ENCODE data around the gene PARS2.
"Not testable (repeated sequence)": the region's sequence is repeated elsewhere in the genome, so short reads cannot be mapped to it uniquely, and the experiment has no call there.

PARS2 gene

GRCh38 chr1:54800041-54800898, 35.9 kb upstream of the PARS2 start:
- DNase-seq (ENCODE audit: low spot score): no peak

GRCh38 chr1:54798769-54799641, 34.7 kb upstream of the PARS2 start:
- no peak for DNase-seq (ENCODE audit: low spot score)

- DNase-seq (ENCODE audit: low spot score): no peak
These were observed 33.9 kb upstream of the PARS2 start for GRCh38 chr1:54798206-54798605.

GRCh38 chr1:54796902-54797301, 32.6 kb upstream of the PARS2 start:
- DNase-seq (ENCODE audit: low spot score): no peak

- DNase-seq (ENCODE audit: low spot score): no peak
These were observed 31.6 kb upstream of the PARS2 start for GRCh38 chr1:54795841-54796468.

- no peak for DNase-seq (ENCODE audit: low spot score)
These were observed 31.0 kb upstream of the PARS2 start for GRCh38 chr1:54795356-54795665.

GRCh38 chr1:54794451-54795355, 30.4 kb upstream of the PARS2 start:
- peak; percentile 49 for DNase-seq (ENCODE audit: low spot score)

- DNase-seq (ENCODE audit: low spot score): no peak
These were observed 28.5 kb upstream of the PARS2 start for GRCh38 chr1:54792686-54793282.

GRCh38 chr1:54791880-54792522, 27.7 kb upstream of the PARS2 start:
- peak; percentile 61 for DNase-seq (ENCODE audit: low spot score)

GRCh38 chr1:54788459-54788858, 24.1 kb upstream of the PARS2 start:
- no peak for DNase-seq (ENCODE audit: low spot score)

- no peak for DNase-seq (ENCODE audit: low spot score)
These were observed 23.3 kb upstream of the PARS2 start for GRCh38 chr1:54787604-54788003.

GRCh38 chr1:54786778-54787177, 22.5 kb upstream of the PARS2 start:
- DNase-seq (ENCODE audit: low spot score): no peak

- no peak for DNase-seq (ENCODE audit: low spot score)
These were observed 19.7 kb upstream of the PARS2 start for GRCh38 chr1:54784066-54784465.

- no peak for DNase-seq (ENCODE audit: low spot score)
These were observed 18.3 kb upstream of the PARS2 start for GRCh38 chr1:54782588-54782987.

GRCh38 chr1:54782156-54782555, 17.8 kb upstream of the PARS2 start:
- no peak for DNase-seq (ENCODE audit: low spot score)

GRCh38 chr1:54781023-54781723, 16.9 kb upstream of the PARS2 start:
- no peak for DNase-seq (ENCODE audit: low spot score)

- no peak for DNase-seq (ENCODE audit: low spot score)
These were observed 13.1 kb upstream of the PARS2 start for GRCh38 chr1:54777431-54777830.

GRCh38 chr1:54777011-54777410, 12.7 kb upstream of the PARS2 start:
- no peak for DNase-seq (ENCODE audit: low spot score)

- DNase-seq (ENCODE audit: low spot score): not testable (repeated sequence)
These were observed 11.8 kb upstream of the PARS2 start for GRCh38 chr1:54775828-54776721.
